ENCODE measurements around the gene CMTM1. TPM values are rescaled to one million over a fixed set of nuclear protein-coding genes. Genes with fewer than 3 reads are reported as not detected.

Gene CMTM1
- total and polyA plus RNA-seq, 2 donors (not counting 3 experiments of a cell fraction or from before 2014, with no cell fraction given) = 3.0 to 12.3 TPM

DNA sequence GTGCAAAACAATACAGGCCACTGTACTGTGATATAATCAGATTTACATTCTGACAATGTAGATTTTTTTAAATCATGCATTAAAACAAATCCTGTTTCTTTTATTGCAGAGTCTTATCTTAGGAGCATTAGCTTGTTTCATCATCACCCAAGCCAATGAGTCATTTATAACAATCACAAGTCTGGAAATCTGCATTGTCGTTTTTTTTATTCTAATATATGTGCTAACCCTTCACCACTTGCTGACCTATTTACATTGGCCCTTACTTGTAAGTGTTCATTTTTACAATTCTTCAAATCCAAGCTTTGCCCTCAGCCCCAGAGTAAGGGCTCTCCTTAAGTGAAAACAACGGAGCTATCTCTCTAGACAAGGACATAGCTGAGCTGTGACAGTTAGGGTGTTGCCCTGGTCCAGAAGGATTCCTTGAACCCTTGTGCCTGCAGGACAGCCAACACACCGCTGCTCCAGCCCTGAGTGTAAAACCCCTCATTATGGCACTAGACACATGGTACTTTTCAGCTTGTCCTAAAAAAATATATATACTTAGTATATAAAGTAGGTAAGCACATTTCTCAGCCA is 3.7 kb downstream of the CMTM1 start:
- FAIRE-seq = peak; percentile 44
- Histone ChIP-seq H3K9me1 (replicated peaks; ENCODE audit: control insufficient read depth, extremely low read depth, insufficient read depth, low read length) (no peaks in the 10 kb centered on the region), H3K4me2 (ENCODE audit: insufficient read depth, low read length) (peak overlapping the region; percentile 81), H3K27me3 (ENCODE audit: control insufficient read depth in 2 of 2, insufficient read depth in 2 of 2, low read length in 2 of 2) (no peaks in the 10 kb centered on the region), H3K9me3 (replicated peaks; ENCODE audit: control insufficient read depth, insufficient read depth, low read length) (no peaks in the 10 kb centered on the region), H3K4me3 (replicated peaks in 1 of 3; ENCODE audit: insufficient read depth in 1 of 3, low read depth in 1 of 3, low read length in 3 of 3) (no peak overlapping the region), H3K27ac (ENCODE audit: insufficient read depth, low read depth, low read length) (peak overlapping the region; percentile 79), H3K4me1 (ENCODE audit: control insufficient read depth, extremely low read depth, insufficient read depth, low read length) (peaks cover 34% of the 10 kb centered on the region), H4K20me1 (replicated peaks; ENCODE audit: control insufficient read depth, extremely low read depth, insufficient read depth, low read length) (no peaks in the 10 kb centered on the region), H2AFZ (ENCODE audit: low read depth, low read length) (no peak overlapping the region), H3K79me2 (ENCODE audit: control insufficient read depth, insufficient read depth, low read length) (peaks cover 7% of the 10 kb centered on the region), H3K9ac (replicated peaks; ENCODE audit: extremely low read depth, insufficient read depth, low read length) (peak overlapping the region; percentile 29), H3K36me3 (ENCODE audit: control insufficient read depth in 2 of 2, extremely low read depth in 1 of 2, insufficient read depth in 2 of 2, low read length in 2 of 2) (peaks cover 0 to 8% of the 10 kb centered on the region in 2 experiments)
- POLR2A ChIA-PET = no interaction called here
- peak; percentile 76 for DNase-seq (ENCODE audit: low read depth, low spot score)
- intact Hi-C loops (cut with micrococcal nuclease) = loop anchor here (5.0 kb wide), 1 partner anchor 53 kb away; no protein-coding TSS in a partner anchor
- CTCF ChIA-PET = interaction anchor here (0.9 to 2.2 kb wide), 15 partner anchors 9 to 298 kb away, joined by 3 to 16 read pairs (median 4); partner anchors contain the start of genes CKLF, CMTM2 and CMTM3
- no TSS peak for BruUV-seq (replicated peaks)
- dilution Hi-C loops (cut with MboI; ENCODE audit: extremely low pct_ligation_motif_present, low sequenced_read_pairs) = no loop called here
- TF ChIP-seq EZH2 (IDR thresholded peaks at IDR 0.05; ENCODE audit: borderline replicate concordance, low read depth, low read length, severe bottlenecking) (no peak), POLR2AphosphoS5 (IDR thresholded peaks at IDR 0.05; ENCODE audit: insufficient read depth, low read depth, low read length) (peak; percentile 21), JUN (IDR thresholded peaks at IDR 0.05; ENCODE audit: borderline replicate concordance, insufficient read depth, insufficient read length, low read depth) (peak; percentile 73), FOS (IDR thresholded peaks at IDR 0.05; ENCODE audit: borderline replicate concordance, insufficient read depth, low read length) (peak; percentile 77), GATA2 (IDR thresholded peaks at IDR 0.05; ENCODE audit: insufficient read depth, insufficient read length, low read depth, low read length) (peak; percentile 49), CTCF (IDR thresholded peaks at IDR 0.05; ENCODE audit: extremely low read depth in 1 of 2, insufficient read depth in 1 of 2, low read depth in 1 of 2, low read length in 2 of 2) (no peak)

Measured in endothelial cell of umbilical vein (primary cell).